ENCODE measurements around the gene MYO1H. TPM values are rescaled to one million over a fixed set of nuclear protein-coding genes. Genes with fewer than 3 reads are reported as not detected.

The MYO1H gene
- polyA plus RNA-seq, 3 donors: 1.3 to 2.5 (median 1.5) TPM

DNA sequence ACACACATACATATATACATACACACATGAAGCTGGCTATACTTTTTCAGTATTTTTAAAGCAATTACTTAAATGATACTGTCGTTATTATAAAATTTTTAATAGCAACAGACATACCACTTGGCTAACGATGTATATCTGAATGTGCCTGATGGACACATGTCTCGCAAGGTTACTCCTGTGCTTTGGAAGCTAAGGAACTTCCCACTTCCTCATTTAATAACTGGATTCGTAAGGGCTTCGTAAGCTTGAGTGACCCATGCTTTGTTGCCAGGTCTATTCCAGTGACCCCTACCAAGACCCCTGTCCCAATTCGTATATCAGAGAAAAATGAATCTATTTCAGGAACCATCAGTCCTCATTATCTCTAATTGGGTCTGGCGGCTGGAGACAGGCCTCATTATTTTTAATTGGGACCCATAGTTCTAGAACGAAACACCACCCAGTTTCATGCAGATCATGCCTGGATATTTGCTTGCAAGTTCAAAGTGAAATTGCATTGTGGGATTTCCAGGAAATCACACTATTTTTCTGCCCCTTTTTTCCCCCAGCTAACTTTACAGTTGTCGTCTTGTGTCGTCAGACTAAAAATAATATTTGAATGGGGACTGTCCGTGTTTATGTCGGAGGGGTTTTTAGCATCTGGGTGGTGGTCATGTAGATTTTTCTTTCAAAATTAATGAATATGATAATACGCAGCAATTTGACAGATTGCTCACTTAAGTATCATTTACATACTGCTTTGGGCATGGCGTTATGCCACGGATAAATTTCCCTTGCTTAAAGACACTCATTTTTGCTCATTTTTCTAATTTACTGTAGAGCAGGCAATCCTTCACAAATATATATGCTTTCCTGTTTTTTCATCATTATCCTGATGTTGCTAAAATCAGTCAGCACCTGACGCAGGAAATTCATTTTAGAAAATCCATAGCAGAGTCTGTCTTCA lies 17.1 kb upstream of the MYO1H start:
- DNase-seq (ENCODE audit: extremely low read depth in 1 of 11, low read depth in 9 of 11, low spot score in 4 of 11): no peak

GRCh38 chr12:109331301-109331952 lies 16.3 kb upstream of the MYO1H start:
- no peak for DNase-seq (ENCODE audit: extremely low read depth in 1 of 11, low read depth in 9 of 11, low spot score in 4 of 11)

DNA sequence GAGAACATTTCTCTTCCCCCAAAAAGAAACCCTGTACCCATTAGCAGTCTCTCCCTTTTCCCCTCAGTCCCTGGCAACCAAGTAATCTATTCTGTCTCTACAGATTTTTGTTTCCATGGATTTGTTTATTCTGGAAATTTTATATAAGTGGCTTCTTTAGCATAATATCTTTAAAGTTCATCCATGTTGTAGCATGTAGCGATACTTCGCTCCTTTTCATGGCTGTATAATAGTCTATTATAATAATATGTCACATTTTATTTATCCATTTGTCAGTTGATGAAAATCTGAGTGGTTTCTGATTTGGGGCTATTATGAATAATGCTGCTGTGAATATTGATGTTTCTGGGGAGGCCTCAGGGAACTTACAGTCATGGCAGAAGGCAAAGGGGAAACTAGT lies 12.8 kb upstream of the MYO1H start:
- DNase-seq (ENCODE audit: extremely low read depth in 1 of 11, low read depth in 9 of 11, low spot score in 4 of 11): no peak

GRCh38 chr12:109336593-109336992 lies 11.1 kb upstream of the MYO1H start:
- DNase-seq (ENCODE audit: extremely low read depth in 1 of 11, low read depth in 9 of 11, low spot score in 4 of 11): no peak

DNA sequence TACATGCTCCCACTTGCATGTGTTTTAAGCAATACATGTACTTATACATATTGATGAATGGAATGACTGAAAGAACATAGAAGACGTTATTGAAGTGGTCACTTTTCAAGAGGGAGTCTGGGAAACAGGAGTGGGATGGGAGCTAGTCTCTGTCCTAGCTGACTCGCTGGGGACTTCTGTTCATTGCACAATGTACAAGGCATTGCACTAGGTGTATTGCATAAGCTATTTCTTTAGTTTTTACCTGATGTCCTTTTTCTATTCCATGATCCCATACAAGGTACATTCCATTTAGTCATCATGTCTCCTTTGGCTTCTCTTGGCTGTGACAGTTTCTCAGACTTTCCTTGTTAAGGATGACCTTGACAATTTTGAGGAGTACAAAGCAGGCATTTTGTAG lies 4.0 kb upstream of the MYO1H start:
- no peak for DNase-seq (ENCODE audit: extremely low read depth in 1 of 11, low read depth in 9 of 11, low spot score in 4 of 11)

DNA sequence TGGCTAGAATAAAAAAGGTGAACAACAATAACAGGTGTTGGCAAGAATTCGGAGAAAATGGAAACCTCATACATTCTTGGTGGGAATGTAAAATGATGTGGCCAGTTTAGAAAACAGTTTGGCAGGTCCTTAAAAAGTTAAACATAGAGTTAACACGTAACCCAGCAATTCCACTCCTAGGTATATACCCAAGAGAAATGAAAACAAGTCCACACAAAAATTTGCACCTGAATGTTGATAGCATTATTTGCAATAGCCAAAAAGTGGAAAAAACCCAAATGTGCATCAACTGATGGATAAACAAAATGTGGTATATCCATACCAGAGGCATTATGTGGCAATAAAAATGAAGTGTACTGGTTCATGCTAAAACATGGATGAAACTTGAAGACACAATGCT lies 2.3 kb upstream of the MYO1H start:
- no peak for DNase-seq (ENCODE audit: extremely low read depth in 1 of 11, low read depth in 9 of 11, low spot score in 4 of 11)

GRCh38 chr12:109346920-109347319 lies 780 bp upstream of the MYO1H start:
- DNase-seq (ENCODE audit: extremely low read depth in 1 of 11, low read depth in 9 of 11, low spot score in 4 of 11): no peak

- DNase-seq (ENCODE audit: extremely low read depth in 1 of 11, low read depth in 9 of 11, low spot score in 4 of 11): no peak
Observed at GRCh38 chr12:109352184-109352583, 4.5 kb downstream of the MYO1H start.

DNA sequence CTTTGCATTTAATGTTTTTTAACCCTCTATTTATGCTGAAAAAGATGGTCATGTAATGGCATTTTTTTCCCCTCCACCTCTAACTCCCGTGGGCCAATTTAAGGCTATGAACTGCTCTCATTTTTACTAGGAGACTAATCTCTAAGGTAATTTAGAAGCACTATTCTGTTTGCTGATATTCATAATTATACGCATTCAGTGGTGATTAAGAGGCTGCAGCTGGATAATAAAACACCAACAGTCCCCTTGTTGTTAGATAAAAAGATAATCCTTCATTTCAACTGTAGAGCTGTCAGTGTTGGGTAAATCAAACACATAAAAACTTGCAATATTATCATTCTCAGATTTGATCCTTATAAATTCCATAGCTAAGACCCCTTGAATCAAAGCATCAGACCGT lies 8.9 kb downstream of the MYO1H start:
- no peak for DNase-seq (ENCODE audit: extremely low read depth in 1 of 11, low read depth in 9 of 11, low spot score in 4 of 11)

- DNase-seq (ENCODE audit: extremely low read depth in 1 of 11, low read depth in 9 of 11, low spot score in 4 of 11): no peak
Observed at GRCh38 chr12:109357032-109357431, 9.3 kb downstream of the MYO1H start.

- DNase-seq (ENCODE audit: extremely low read depth in 1 of 11, low read depth in 9 of 11, low spot score in 4 of 11): no peak
Observed at GRCh38 chr12:109358154-109358869, 10.6 kb downstream of the MYO1H start.

DNA sequence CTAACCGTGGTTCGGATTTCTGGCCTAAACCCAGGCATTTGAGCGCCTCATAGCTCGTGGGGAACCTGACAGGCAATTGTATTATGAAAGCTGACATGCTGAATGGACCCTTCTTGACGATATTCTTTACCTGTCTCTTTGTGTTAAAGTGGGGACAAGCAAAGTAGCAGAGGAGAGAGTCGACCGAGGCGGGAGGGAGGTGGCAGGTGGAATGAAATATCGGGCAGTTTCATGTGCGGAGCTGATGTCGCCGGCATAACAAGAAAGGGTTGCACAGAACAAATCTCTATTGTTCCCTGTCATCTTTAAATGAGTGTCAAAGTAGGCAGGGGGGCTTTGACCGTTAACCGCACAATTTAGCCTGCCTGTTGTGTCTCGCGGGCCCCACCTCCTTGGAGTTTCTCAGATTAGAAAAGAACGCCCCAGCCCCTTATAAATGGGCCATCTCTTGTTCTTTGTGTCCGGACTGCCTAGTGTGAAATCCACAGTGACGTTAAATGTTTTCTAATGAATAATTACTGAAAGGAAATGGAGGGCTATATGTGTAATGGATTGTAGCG lies 11.5 kb downstream of the MYO1H start:
- no peak for DNase-seq (ENCODE audit: extremely low read depth in 1 of 11, low read depth in 9 of 11, low spot score in 4 of 11)

DNA sequence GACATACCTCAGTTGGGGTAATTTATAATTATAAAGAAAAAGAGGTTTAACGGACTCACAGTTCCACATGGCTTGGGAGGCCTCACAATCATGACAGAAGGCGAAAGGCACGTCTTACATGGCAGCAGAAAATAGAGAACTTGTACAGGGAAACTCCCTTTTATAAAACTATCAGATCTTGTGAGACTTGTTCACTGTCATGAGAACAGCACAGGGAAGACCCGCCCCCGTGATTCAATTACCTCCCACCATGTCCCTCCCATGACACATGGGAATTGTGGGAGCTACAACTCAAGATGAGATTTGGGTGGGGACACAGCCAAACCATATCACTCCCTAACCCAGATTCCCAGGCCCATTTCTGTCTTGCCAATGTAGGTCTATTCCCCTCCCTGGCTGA lies 22.1 kb downstream of the MYO1H start:
- DNase-seq (ENCODE audit: extremely low read depth in 1 of 11, low read depth in 9 of 11, low spot score in 4 of 11): no peak

- DNase-seq (ENCODE audit: extremely low read depth in 1 of 11, low read depth in 9 of 11, low spot score in 4 of 11): no peak
Observed at GRCh38 chr12:109377139-109377685, 29.5 kb downstream of the MYO1H start.

GRCh38 chr12:109378569-109378968 lies 30.9 kb downstream of the MYO1H start:
- no peak for DNase-seq (ENCODE audit: extremely low read depth in 1 of 11, low read depth in 9 of 11, low spot score in 4 of 11)

DNA sequence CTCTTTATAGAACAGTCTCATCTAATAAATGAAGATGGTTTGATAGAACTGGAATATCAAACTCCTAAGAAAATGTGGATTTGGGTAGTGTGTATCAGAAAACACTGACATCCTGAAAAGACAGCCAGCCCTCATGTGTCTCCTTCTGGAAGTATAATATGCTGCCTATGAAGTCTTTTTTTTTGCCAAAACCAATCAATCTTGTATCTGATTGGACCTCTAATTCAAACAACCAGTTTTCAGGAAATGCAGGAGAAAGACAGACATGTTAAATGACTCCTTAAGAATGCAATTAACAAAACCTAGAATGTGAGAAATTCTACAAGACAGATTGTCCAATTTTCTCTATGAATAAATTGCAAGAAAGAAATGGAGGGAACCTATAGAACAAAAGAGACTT lies 34.3 kb downstream of the MYO1H start:
- no peak for DNase-seq (ENCODE audit: extremely low read depth in 1 of 11, low read depth in 9 of 11, low spot score in 4 of 11)

DNA sequence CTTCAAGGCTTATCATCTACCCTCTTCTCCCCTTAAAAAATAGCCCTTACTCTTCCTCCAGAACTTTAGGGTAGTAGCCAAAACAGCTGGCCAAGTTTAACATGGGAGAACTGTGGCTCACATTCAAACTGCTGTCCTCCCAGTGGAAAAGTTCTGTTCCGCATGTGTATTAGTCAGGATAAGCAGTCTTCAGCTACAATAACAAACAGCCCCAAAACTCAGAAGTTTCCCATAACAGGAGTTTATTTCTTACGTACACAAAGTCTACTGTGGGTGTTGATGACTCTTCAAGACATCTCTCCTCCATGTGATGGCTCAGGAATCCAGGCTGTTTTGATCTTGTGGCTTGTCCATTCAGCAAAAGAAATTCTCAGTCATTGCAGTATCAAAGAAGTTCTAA lies 35.5 kb downstream of the MYO1H start:
- DNase-seq (ENCODE audit: extremely low read depth in 1 of 11, low read depth in 9 of 11, low spot score in 4 of 11): no peak

DNA sequence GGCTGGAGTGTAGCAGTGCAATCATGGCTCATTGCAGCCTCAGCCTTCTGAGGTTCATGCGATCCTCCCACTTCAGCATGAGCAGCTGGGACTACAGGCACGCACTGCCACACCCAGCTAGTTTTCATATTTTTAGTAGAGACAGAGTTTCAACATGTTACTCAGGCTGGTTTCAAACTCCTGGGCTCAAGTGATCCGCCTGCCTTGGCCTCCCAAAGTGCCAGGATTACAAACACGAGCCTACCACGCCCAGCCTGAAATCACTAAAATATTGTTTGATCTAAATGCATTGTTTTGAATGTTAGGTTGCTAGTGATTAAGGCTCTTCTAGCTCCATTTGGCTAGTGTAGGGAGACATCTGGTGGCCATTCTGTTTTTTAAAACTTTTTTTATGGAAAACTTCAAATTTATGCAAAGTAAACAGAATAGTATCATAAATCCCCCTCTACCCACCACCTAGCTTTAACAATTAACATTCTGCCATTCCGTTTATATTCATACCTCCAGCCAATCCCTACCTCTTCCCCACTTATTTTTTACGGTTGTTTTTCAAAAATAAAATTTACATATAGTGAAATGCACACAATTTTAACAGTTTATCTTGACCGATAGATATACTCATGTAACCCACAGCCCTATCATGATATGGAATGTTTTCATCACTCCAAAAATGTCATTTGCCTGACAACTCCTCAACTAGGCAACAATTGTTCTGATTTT lies 37.8 kb downstream of the MYO1H start:
- DNase-seq (ENCODE audit: extremely low read depth in 1 of 11, low read depth in 9 of 11, low spot score in 4 of 11): peak in 6 of 11 donors; percentile 24 to 37 (median 32)

DNA sequence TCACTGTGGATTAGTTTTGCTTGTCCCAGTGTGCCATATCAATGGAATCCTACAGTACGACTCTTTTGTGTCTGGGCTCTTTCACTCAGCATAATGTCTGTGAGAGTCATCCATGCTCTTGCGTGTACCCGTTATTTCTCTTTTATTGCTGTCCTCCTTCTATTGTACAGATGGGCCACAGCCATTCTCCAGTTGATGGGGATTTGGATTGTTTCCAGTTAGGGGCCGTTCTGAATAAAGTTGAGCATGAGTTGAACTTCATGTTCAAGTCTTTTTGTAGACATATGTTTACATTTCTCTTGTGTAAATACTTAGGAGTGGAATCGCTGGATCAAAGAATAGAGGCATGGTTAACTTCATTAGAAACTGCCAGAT lies 38.3 kb downstream of the MYO1H start:
- DNase-seq (ENCODE audit: extremely low read depth in 1 of 11, low read depth in 9 of 11, low spot score in 4 of 11): no peak

Data from renal cortex interstitium (tissue), 11 donors.